HG03575 (cell line): ENCODE results near the gene GAPDH.

Experiments
- ATAC-seq: cut with Tn5 transposase; IDR thresholded peaks from one replicate; pipeline ENCODE4 v1.9.1; 2021; ENCODE audit not compliant: unreplicated experiment, insufficient number of reproducible peaks, low FRiP score; ENCODE audit errors: extremely low read depth

GAPDH gene

DNA sequence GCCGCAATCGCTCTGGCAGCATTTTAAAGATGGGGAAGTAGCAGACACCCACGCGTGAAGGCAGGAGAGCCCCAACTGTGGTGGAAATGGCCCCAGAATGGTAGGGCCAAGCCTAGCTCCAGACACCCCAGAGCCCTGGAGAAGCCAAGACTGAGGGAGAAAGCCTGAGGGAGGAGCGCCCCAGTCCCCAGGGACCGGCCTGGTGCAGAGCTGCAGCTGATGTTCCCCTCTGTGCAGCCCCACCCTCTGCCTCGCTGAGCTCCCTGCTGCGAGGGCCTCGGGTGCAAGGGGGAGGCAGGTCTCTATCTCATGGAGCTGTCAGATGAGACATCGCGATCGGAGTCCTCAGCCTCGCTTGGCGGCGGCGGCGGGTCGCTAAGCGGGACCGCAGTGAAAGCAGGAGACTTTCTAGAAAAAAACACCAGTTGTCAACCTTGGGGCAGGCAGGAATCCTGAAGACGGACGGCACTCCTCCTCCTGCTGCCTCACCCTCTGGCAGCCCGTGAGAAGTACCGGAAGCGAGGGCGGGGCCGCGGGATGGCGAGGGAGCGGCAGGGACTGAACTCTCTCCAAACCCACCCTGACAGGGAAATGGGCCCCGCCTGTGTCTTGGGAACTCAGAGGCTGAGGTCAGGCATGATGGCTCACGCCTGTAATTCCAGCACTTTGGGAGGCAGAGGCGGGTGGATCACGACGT is 6.0 kb downstream of the GAPDH start:
- ATAC-seq = no peak

- ATAC-seq = no peak
Measured at GRCh38 chr12:6541371-6542165, 7.3 kb downstream of the GAPDH start.

GRCh38 chr12:6542209-6543009 is 8.1 kb downstream of the GAPDH start:
- ATAC-seq = no peak

- no peak for ATAC-seq
Measured at GRCh38 chr12:6546016-6546415, 11.7 kb downstream of the GAPDH start.

DNA sequence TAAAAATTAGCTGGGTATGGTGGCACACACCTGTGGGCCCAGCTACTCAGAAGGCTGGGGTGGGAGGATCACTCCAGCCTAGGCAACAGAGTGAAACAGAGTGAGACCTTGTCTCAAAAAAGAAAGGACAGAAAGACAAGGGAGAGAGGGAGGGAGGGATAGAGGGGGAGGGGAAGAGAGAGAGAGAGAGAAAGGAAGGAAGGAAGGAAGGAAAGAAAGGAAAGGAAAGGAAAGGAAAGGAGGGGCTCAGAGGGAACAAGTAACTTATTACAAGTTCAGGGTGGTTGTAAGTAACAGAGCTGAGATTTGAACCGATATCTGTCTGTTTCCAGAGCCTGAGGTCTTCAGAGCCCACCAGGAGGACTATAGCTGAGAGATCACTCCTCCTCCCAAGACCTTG is 13.2 kb downstream of the GAPDH start:
- ATAC-seq = no peak

GRCh38 chr12:6547987-6548386 is 13.7 kb downstream of the GAPDH start:
- no peak for ATAC-seq

DNA sequence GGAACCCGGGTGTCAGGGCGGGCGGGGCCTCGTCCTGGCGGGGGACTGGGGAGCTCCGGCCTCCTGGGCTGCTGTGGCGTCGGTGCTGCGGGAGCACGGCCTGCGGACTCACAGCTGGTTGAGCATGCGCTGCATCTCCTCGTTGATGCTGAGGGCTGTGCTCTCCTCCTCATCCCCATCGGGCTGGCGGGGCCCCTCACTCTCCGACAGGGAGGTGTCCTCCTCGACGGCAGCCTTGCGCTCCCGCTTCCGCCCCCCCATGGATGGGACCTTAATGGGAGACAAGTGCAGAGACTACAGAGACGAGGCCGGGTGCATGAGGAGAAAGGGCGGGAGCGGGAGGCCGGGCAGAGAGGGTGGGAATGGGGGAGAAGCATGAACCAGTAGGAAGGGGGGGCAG is 14.2 kb downstream of the GAPDH start:
- ATAC-seq = no peak

- no peak for ATAC-seq
Measured at GRCh38 chr12:6548966-6549683, 14.8 kb downstream of the GAPDH start.

GRCh38 chr12:6549684-6550151 is 15.4 kb downstream of the GAPDH start:
- ATAC-seq = no peak

- ATAC-seq = no peak
Measured at GRCh38 chr12:6550294-6551062, 16.2 kb downstream of the GAPDH start.

DNA sequence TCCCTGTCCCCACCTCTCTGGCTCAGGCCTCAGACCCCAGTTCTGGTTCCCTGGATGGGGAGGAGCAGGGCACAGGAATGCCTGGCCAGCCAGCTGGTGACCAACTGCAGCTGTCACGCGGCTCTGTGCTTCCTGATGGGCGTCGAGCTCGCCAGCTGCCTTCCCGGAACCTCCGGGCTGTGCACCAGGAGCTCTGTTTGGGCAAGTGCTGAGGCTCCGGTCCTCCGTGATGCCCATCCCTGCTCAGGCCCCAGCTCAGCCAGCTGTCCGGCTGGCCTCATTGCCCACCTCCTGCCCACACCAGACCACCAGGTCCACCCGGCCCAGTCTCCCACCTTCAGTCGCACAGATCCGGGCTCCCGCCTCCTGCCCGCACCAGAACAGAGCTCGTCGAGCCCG is 16.7 kb downstream of the GAPDH start:
- ATAC-seq = no peak

DNA sequence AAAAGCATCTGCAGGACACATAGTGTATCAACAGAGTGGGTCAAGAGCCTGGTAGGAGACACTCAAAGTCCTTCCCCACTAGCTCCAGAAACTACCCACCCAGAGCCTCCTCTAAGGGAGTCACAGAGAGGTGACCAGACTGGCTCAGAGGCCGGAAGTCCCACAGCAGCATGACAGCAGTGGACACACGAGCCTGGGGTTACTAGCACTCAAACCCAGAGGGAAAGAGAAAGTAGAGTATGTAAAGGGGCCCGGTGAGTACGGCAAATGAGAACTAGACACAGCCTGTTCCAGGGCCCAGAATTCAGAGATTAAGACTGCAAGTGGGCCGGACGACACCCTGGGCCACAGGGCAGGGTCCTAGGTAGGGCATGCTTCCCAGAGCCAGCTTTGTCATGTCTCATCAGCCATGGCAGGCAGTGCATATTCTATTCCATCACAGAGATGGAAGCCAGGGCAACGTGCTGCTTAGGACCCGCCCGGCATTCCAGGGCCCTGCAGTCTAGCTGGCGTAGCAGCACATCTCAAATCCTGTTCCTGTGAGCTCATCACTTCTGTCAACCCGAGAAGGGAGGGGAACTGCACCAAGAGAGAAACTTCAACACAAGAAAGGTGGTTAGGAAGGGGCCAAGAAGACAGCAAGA is 17.3 kb downstream of the GAPDH start:
- no peak for ATAC-seq

DNA sequence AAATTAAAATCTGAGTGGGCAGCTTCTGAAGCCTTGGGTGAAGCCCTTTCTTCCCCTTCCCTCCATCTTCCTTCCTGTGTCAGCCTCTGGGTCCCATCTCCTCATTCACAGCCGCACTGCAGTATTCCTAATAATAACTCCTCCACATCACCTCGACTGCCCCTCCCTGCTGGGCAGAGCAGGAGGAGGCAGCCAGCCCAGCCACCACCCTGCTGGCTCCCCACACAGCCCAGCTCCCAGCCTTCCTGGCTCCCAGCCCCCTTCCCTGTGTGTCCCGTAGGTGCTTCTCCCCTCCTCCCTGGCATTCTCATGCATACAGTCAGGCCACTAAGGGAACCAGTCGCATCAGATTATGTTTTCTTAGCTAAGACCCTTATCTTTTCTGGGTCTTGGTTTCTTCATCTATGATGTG is 17.8 kb downstream of the GAPDH start:
- no peak for ATAC-seq

GRCh38 chr12:6553051-6553868 is 18.9 kb downstream of the GAPDH start:
- no peak for ATAC-seq

DNA sequence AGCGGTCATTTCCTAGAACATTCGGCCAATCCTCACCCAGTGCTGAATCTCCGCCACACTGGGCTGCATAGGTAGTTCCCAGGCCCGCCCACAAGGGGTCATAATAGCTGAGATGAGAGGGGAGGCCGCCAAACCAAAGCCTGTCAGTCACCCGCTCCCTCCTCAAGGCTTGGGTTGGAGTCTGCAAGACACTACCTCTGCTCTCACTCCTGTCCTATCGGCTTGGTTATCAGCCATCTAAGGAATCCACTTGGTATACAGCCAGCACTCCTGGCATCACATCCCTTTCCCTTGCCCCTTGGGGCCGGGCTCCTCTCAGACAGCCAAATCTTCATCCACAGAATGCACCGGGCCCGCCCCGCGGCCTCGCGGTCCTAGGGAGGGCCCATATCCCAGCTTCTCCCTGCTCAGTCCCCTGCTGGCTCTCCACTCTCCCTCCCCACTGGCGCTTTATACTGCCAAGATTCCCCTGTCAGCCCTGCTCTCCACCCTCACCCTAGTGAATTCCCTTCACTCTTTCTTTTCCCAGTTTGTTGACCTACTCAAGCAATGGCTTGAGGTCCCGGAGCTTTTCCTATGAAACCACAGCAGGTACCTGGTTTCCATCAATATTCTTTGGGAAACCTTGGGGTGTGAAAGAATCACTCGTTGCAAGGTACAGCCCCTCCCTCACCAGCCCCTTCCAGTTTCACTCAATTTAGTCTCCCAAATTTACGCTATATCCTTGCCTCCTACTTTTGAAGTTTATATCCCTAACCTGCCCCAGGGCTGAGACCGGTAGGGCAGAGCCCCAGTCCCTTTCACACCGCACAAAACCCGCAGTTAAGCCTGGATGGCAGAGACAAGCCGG is 20.1 kb downstream of the GAPDH start:
- ATAC-seq = no peak

- ATAC-seq = no peak
Measured at GRCh38 chr12:6555018-6555691, 20.8 kb downstream of the GAPDH start.
